IPS-11a (cell line): ENCODE measurements around the gene MDN1.
"Not testable (repeated sequence)": the region's sequence is repeated elsewhere in the genome, so short reads cannot be mapped to it uniquely, and the experiment has no call there.

Experiments used
- H3K4me3 ChIP-seq: one replicate; pipeline ENCODE4 v1.5.1; 2013; ENCODE audit warnings: low read depth, low read length, control low read depth

Gene MDN1

DNA sequence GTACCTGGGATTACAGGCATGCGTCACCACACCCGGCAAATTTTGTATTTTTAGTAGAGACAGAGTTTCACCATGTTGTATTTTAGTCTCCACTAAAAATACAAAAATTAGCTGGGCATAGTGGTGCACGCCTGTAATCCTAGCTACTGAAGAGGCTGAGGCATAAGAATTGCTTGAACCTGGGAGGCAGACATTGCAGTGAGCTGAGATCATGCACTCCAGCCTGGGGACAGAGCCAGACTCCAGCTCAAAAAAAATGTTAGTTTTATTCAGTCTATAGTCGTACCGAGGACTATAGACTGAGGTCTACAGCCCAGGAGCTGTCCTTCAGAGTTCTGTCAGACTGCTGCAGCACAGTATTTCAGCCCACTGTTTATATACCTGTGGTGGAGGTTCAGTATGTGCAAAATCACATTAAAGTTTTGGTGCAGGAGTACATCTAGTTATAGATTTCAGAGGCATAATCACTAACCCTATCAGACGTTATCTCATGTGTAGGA, 6.5 kb upstream of the MDN1 start:
- no peak overlapping the region for H3K4me3 ChIP-seq

DNA sequence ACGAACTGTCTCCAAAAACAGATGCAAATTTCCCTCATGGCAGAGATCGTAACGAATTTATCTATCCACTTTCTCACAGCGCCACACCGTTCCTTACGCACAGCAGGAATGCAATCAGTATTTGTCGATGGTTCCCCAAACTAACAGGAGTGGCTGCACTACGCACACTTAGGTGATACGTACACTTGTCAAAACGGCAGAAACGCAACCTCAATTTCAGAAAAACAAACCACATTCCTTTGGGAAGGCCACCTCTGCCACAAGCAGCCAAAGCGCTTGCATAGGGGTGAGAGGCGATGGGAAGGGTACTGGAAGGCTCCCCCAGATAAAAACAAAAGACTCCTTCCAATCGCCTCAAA, 638 bp downstream of the MDN1 start:
- H3K4me3 ChIP-seq = peak overlapping the region; percentile 99

DNA sequence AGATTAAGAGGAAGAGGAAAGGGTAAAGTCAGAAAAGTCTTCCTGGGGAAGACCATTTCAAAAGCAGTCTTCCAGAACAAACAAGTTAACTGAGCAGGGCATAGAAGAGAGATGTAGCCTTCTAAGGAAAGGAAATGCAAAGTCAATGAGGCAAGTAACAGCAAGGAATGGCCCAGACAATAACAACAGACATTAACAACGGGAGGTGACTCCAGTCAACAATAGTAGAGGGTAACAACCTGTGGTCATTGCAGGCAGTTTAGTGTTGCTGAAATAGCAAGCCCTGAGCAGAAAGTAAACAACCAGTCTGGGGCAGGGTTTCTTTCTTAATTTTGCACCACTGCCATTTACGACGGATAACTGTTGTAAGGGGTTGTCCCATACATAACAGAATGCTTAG, 2.1 kb downstream of the MDN1 start:
- peak overlapping the region; percentile 99 for H3K4me3 ChIP-seq

DNA sequence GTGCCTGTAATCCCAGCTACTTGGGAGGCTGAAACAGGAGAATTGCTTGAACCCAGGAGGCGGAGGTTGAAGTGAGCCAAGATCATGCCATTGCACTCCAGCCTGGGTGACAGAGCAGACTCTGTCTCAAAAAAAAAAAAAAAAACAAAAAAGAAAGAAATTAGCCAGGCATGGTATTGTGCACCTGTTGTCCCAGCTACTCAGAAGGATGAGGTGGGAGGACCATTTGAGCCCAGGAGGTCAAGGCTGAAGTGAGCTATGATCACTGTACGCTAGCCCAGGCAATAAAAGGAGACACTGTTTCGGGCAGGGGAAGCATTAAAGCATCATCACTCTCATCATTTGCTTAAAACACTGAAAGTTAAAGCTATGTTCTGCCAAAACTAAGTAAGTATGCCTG, 6.2 kb downstream of the MDN1 start:
- H3K4me3 ChIP-seq = not testable (repeated sequence)

DNA sequence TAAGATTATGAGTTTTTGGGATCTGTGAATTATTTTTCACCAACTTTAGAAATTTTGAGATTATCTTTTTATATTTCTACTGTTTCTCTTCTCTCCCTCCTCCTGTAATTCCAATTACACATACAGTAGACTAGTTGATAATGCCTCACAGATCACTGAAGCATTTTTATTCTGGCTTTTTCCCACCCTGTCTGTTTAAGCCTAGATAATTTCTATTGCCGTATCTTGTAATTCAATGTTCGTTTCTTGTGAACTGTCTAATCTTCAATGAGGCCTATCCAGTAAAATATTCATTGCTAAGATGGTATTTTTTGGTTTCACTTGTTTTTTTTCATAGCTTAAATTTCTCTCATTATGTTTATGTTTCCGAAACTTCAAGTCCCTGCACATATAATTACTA, 12.0 kb downstream of the MDN1 start:
- H3K4me3 ChIP-seq = no peak overlapping the region

DNA sequence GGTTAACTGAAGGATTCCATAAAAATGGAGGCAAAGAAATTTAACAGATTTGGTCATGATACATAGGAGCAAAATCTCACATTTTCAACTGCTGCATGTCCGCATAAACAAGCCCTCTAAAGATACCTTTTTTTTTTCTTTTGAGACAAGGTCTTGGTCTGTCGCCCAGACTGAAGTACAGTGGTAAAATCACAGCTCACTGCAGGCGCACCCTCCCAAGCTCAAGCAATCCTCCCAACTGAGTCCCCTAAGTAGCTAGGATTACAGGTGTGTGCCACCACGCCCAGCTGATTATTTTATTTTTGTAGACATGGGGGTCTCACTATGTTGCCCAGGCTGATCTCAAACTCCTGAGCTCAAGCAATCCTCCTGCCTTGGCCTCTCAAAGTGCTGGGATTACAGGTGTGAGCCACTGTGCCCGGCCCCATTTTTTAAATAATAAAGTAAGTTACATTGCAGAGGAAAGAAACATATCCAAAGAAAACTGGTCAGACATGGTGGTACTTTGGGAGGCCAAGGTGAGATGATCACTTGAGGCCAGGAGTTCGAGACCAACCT, 13.7 kb downstream of the MDN1 start:
- H3K4me3 ChIP-seq = no peak overlapping the region

DNA sequence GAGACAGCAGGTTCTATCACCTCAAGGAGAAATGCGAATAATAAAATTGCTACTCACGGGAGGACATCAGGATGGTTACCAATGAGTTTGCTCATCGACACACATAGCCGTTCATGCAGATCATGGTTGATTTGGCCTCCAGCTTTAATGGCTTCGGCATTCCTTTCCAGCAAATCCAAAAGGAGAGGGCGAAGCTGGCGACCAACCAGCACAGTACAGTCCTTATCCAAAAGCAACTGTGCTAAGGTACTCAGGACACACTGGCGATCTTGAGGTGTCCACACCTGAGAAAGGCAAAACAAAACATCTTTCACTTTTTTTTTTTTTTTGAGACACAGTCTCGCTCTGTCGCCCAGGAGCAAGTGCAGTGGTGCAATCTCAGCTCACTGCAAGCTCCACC, 16.3 kb downstream of the MDN1 start:
- no peak overlapping the region for H3K4me3 ChIP-seq

DNA sequence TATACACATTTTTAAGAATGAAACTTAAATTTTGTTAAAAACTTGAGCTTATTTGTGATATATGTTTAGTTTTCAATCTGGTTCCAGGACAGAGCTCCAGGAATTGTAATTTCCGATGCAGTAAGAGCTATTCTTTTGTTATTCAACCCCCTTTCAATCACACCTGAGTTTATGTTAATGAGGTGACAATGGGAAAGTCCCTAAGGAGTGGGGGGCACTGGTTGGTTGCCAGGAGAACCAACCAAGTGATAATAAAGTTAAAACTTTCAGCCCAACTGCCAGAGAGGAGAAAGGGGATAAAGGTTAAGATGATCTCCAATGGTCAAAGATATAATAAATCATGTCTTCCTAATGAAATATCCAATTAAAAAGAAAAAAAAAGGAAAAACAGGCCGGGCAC, 19.8 kb downstream of the MDN1 start:
- no peak overlapping the region for H3K4me3 ChIP-seq

DNA sequence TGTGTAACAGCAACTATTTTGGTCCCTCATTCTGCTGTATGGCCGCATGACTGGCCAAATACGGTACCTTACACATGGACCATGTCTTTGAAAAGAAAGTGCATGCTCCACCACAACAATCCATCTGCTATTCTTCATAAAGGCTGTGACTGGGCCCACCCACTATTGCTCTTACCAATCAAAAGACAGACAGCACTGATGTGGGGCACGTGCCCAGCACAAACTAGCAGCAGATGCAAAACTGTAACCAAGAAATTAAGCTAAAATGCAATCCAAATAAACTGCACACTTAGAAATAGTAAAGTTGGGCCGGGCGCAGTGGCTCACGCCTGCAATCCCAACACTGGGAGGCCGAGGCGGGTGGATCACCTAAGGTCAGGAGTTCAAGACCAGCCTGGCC, 20.5 kb downstream of the MDN1 start:
- H3K4me3 ChIP-seq = no peak overlapping the region

DNA sequence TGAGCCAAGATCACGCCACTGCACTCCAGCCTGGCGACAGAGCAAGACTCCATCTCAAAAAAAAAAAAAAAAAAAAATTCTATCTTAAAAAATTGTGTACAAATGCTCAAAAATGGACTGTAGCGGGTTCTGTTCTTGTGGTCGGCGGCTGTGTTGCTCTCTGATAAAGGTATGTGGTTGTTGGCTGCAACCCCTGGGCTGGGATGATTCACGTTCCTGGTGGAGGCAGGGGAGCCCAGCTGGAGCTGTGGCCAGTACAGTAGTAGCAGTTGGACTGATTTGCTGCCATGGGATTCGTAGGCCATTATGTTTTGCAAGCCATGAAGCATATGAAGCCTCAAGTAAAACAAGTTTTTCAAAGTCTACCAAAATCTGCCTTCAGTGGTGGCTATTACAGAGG, 22.3 kb downstream of the MDN1 start:
- no peak overlapping the region for H3K4me3 ChIP-seq

DNA sequence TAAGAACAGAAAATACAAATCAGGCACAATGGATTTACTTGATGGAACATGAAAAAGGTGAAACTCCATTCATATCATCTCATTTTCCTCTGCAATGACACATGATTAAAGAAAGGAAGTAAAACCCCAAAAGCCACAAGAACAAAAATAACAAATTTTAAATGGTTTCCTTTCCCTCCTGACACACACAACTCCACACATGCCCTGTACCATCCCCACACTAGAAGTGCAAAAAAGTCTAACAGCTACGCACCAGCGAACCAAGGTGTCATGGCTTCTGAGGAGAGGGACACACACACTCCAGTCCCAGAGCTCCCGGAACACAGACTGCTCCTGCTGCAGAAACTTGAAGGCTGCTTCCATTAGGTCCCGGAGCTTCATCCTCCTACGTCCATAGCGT, 25.3 kb downstream of the MDN1 start:
- no peak overlapping the region for H3K4me3 ChIP-seq

DNA sequence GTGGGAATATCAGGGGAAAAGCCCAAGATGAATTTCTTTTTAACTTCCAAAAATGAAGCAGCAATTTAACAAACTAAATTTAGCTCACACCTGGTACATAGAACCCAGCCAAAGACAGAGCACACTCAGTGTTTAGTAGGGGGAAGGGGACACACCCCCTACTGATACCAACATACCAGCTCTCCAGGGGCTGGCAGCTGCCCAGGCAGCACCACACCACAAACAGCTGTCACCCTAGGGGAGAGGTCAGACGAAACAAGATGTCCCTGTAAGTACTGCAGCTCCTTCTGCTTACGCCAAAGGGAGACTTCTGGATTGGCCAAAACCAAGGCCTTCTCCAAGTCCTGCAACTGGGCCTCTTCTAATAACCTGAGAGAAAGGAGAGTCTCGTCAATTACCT, 26.0 kb downstream of the MDN1 start:
- no peak overlapping the region for H3K4me3 ChIP-seq

DNA sequence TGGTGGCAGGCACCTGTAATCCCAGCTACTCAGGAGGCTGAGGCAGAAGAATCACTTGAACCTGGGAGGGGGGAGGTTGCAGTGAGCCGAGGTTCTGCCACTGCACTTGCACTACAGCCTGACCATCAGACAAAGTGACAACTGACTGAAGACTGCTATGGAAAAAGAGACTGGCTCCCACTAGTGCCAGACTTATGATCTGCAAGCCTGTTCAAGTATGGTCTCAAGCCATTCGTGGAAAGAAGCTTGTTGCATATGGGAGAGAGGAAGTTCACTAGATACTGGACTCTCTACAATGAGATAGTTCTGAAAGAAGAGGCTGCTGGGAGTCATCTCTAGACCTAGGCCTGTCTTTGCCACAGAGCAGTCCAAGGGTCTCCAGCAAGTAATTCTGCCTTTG, 26.7 kb downstream of the MDN1 start:
- H3K4me3 ChIP-seq = no peak overlapping the region

DNA sequence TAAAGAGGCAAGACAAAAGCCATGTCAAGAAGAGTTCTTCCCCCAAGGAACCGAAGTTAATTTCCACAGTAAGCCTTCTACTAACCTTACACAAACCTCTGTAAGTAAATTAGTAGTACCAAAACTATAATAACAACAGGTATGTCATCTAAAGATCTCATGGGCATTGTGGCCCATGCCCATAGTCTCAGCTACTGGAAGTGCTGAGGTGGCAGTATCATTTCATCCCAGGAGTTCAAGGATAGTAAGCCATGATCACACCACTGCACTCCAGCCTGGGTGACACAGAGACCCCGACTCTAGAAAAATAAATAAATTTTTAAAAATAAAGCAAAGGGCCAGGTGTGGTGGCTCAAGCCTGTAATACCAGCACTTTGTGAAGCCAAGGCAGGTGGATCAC, 29.2 kb downstream of the MDN1 start:
- H3K4me3 ChIP-seq = no peak overlapping the region

DNA sequence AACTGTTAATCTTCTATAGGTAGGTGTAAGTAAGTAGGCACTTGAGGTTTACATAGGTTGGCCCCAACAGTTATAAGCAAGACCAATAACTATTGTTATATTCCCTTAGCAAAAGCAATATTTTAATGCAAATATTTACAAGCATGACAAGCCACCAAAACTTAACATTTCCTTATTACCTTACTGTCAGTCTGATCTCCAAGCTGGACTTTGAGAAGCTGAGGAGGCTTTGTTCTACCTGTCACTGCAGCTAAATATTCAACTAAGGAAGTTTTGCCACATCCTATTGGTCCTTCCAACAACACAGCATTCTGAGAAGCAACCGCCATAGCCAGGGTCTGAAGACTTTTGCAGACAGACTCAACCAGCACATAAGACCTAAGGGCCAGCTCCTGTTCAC, 29.6 kb downstream of the MDN1 start:
- H3K4me3 ChIP-seq = no peak overlapping the region

DNA sequence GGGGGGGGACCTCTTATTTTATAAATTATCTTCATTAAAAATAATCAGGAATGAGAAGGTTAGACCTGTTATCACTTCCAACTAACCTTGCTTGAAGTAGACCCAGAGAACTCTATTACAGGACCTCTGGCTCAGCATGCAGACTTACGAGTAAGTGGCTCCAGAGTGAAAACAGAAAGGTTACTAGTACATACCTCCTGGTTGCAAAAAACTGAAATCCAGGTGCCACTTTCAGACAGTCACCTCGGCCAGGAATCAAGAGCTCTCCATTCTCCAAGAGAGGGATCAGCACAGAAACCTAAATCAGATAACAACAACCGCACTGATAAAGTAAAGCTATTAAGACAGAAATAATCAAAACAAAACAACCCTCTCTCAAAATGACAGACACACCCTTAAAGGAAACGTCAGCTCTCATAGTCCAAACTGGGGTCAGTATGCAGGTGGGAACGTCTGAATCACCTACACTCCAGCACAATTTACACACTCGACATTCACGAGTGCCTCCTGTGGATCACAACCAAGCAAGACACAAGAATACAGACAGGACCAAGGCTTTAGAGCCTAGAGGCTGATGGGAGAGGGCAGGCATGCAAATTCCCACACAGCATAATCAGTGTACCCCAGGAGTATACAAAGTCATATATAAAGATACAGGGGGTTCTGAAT, 31.8 kb downstream of the MDN1 start:
- H3K4me3 ChIP-seq = no peak overlapping the region

DNA sequence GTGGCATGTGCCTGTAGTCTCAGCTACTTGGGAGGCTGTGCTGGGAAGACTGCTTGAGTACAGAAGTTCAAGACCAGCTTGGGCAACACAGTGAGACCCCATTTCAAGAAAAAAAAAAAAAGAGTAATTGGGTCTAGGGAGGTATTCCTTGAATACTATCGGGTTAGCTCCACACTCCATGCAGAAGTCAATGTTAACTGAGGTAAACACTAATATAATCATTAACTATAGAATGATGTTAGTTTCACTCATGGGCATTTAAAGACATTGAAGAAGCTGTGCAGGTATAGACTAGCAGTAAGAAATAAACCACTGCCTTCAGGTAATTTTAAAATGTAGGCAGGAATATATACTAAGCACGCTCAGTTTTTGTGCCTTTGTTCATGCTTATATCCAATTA, 32.6 kb downstream of the MDN1 start:
- no peak overlapping the region for H3K4me3 ChIP-seq

DNA sequence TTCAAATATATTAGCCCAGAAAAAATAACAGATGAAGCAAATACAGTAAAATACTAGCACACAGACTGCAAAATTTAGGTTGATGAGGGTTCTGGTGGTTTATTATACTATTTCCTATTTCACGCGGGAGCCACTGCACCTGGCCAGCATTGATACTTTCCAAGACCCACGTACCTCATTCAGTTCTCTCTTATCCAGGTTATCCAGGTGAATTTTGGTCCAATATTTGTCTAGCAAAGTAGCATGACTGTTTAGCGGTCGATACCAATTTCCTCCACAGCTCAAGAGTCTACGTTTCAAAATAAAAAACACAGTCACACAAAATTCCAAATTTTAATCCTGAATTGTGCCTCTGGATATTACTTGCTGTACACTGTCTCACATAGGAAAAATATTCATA, 34.8 kb downstream of the MDN1 start:
- H3K4me3 ChIP-seq = no peak overlapping the region

DNA sequence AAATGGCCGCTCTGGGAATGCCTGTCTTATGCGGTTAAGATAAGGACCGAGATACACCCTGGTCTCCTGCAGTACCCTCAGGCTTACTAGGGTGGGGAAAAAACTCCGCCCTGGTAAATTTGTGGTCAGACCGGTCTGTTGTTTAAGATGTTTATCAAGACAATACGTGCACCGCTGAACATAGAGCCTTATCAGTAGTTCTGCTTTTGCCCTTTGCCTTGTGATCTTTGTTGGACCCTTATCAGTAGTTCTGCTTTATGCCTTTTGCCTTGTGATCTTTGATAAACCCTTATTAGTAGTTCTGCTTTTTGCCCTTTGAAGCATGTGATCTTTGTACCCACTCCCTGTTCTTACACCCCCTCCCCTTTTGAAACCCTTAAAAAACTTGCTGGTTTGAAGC, 36.3 kb downstream of the MDN1 start:
- not testable (repeated sequence) for H3K4me3 ChIP-seq

DNA sequence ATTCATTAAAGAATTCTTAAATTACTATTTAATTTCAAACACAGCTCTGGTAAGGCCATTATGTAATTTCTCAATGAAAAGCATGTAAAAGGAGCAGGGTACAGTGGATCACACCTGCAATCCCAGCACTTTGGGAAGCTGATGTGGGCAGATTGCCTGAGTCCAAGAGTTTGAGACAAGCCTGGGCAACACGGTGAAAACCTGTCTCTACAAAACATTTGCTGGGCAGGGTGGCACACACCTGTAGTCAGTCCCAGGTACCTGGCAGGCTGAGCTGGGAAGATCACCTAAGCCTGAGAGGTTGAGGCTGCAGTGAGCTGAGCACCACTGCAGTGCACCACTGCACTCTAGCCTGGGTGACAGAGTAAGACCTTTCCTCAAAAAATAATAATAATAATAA, 37.4 kb downstream of the MDN1 start:
- H3K4me3 ChIP-seq = no peak overlapping the region

DNA sequence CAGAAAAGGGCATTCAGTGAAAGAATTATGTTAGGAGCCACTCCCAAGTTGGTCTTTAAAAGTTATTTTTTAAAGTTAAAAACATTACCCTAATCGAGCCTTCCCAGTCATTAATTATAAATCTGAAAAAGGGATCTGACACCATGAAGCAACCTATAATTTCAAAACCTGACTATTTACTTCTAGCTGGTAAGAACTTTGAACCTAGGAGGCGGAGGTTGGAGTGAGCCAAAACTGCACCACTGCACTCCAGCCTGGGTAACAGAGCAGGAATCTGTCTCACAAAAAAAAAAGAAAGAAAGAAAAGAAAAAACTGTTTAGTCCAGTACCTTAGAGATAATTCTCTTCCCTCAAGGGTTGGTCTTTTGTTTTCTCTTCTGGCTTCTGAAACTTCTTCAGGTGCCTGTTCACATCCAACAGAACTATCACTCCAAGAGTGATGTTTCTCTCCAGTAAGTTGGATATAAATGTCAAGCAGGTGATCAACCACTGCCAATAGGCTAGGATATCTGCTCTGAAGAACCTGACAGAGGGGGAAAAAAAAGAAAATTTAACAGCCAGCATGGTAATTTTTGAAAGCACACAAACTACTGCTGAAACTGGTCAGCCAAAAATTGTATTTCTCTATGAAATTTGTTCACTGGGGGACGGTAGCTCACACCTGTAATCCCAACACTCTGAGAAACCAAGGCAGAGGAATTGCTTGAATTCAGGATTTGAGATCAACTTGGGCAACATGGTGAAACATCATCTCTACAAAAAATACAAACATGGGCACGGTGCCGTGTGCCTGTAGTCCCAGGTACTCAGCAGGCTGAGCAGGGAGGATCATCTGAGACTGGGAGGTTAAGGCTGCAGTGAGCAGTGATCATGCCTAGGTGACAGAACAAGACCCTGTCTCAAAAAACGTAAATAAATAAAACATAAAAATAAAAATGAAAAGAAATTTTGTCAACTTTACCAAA, 38.2 kb downstream of the MDN1 start:
- H3K4me3 ChIP-seq = no peak overlapping the region

DNA sequence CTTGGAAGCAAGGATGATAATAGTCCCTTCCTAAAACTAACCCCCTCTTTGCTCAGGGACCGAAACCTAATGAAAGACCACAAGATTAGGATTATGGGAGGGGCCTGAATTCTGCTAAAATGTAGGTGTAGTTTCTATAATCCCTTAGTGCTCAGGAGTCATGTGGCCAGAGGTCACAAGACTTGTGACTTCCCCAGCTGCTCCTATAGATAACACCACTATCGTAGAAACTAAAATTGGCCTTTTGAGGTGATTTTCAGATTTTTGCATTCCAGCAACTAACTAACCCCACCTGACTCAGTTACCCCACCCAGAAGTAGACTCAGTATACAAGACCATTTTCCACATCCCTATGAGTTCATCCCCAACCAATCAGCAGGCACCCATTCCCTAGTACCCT, 42.1 kb downstream of the MDN1 start:
- no peak overlapping the region for H3K4me3 ChIP-seq
